IMR-90 (cell line): ENCODE data around the gene KIF6. TPM values are rescaled to one million over a fixed set of nuclear protein-coding genes. Genes with fewer than 3 reads are reported as not detected.

ENCODE experiments used
- ATAC-seq: fragments of 200-7000 bp; cut with Tn5 transposase; 2 replicates; pipeline ENCODE4 v1.9.1; 2020; ENCODE audit warnings: low read depth, mild to moderate bottlenecking, moderate library complexity
- BruUV-seq: library from RNA; stranded (reverse); fragments of 400-500 nt; replicated peaks from 2 replicates; lab custom pipeline; 2021; lab: Mats Ljungman, UMichigan
- CTCF ChIA-PET: fragments of 300-600 bp; formaldehyde crosslinking; extraction: SDS; loops from one replicate; lab custom pipeline; 2021; ENCODE audit warnings: antibody characterized with exemption; lab: Yijun Ruan, JAX
- POLR2A ChIA-PET: fragments of 300-600 bp; sonication (Branson Sonifier 250); formaldehyde crosslinking; loops from one replicate; lab custom pipeline; 2022; ENCODE audit warnings: antibody characterized with exemption; ENCODE audit not compliant: unreplicated experiment; lab: Charles Lee
- DNase-seq: peaks from one replicate; pipeline ENCODE4 v3.0.0; 2013
- H2AFZ ChIP-seq: replicated peaks from 2 replicates; pipeline ENCODE3; 2013; ENCODE audit warnings: low read length, mild to moderate bottlenecking; ENCODE audit not compliant: poor library complexity
- H2AK5ac ChIP-seq: 2 replicates; pipeline ENCODE4 v1.6.1; 2013; ENCODE audit warnings: low read depth, low read length, inconsistent platforms
- H2AK9ac ChIP-seq: replicated peaks from 2 replicates; pipeline ENCODE3; 2013; ENCODE audit warnings: mild to moderate bottlenecking, low read depth, low read length, moderate library complexity; ENCODE audit not compliant: poor library complexity
- H2BK120ac ChIP-seq: 2 replicates; pipeline ENCODE4 v1.6.1; 2013; ENCODE audit warnings: low read depth, low read length, inconsistent platforms
- H2BK15ac ChIP-seq: 3 replicates; pipeline ENCODE4 v1.6.1; 2013; ENCODE audit warnings: low read depth, low read length, inconsistent platforms
- H2BK20ac ChIP-seq: 2 replicates; pipeline ENCODE4 v1.6.1; 2013; ENCODE audit warnings: low read depth, mild to moderate bottlenecking, inconsistent platforms, low read length, moderate library complexity
- H2BK5ac ChIP-seq: 2 replicates; pipeline ENCODE4 v1.6.1; 2013; ENCODE audit warnings: mild to moderate bottlenecking, low read depth, low read length, inconsistent platforms; ENCODE audit not compliant: poor library complexity, severe bottlenecking
- H3K14ac ChIP-seq: replicated peaks from 2 replicates; pipeline ENCODE4 v1.6.1; 2013; ENCODE audit warnings: low read depth, low read length, inconsistent platforms
- H3K18ac ChIP-seq: 2 replicates; pipeline ENCODE4 v1.6.1; 2013; ENCODE audit warnings: low read depth, low read length, control low read depth
- H3K23ac ChIP-seq: 2 replicates; pipeline ENCODE4 v1.6.1; 2013; ENCODE audit warnings: low read depth, low read length, inconsistent platforms
- H3K27ac ChIP-seq: 2 replicates; pipeline ENCODE4 v1.5.1; 2013; ENCODE audit warnings: mild to moderate bottlenecking, control low read depth, low read length; ENCODE audit not compliant: insufficient read depth
- H3K27me3 ChIP-seq: 2 replicates; pipeline ENCODE4 v1.6.1; 2013; ENCODE audit warnings: low read length; ENCODE audit not compliant: control insufficient read depth, insufficient read depth
- H3K36me3 ChIP-seq: 2 replicates; pipeline ENCODE4 v1.6.1; 2013; ENCODE audit warnings: low read length, mixed read lengths; ENCODE audit not compliant: control insufficient read depth, insufficient read depth
- H3K4ac ChIP-seq: 2 replicates; pipeline ENCODE4 v1.6.1; 2013; ENCODE audit warnings: low read depth, low read length, inconsistent platforms
- H3K4me1 ChIP-seq: 2 replicates; pipeline ENCODE4 v1.6.1; 2013; ENCODE audit warnings: low read length, mixed read lengths; ENCODE audit not compliant: control insufficient read depth, insufficient read depth
- H3K4me2 ChIP-seq: 2 replicates; pipeline ENCODE4 v1.6.1; 2013; ENCODE audit warnings: low read depth, mild to moderate bottlenecking, control low read depth, low read length, moderate library complexity
- H3K4me3 ChIP-seq: 2 replicates; pipeline ENCODE4 v1.5.1; 2013; ENCODE audit warnings: low read depth, mild to moderate bottlenecking, control low read depth, low read length, moderate library complexity; ENCODE audit not compliant: insufficient read depth
- H3K56ac ChIP-seq: 2 replicates; pipeline ENCODE4 v1.6.1; 2013; ENCODE audit warnings: low read length, inconsistent platforms; ENCODE audit not compliant: insufficient read depth; ENCODE audit errors: extremely low read depth
- H3K79me1 ChIP-seq, 2 experiments: 2 replicates each; pipeline ENCODE4 v1.6.1; 2013; ENCODE audit warnings: low read length in 2 of 2, inconsistent platforms in 1 of 2, low read depth in 1 of 2
- H3K9ac ChIP-seq: 2 replicates; pipeline ENCODE4 v1.6.1; 2013; ENCODE audit warnings: low read depth, low read length, control low read depth
- H3K9me1 ChIP-seq: 2 replicates; pipeline ENCODE4 v1.6.1; 2013; ENCODE audit warnings: low read length, inconsistent platforms; ENCODE audit not compliant: insufficient read depth
- H3K9me3 ChIP-seq: 2 replicates; pipeline ENCODE4 v1.6.1; 2013; ENCODE audit warnings: low read length; ENCODE audit not compliant: control insufficient read depth, insufficient read depth
- H4K20me1 ChIP-seq: 2 replicates; pipeline ENCODE4 v1.6.1; 2013; ENCODE audit warnings: low read length, inconsistent platforms; ENCODE audit not compliant: insufficient read depth
- H4K5ac ChIP-seq: 2 replicates; pipeline ENCODE4 v1.6.1; 2013; ENCODE audit warnings: mild to moderate bottlenecking, low read depth, low read length, control low read depth
- H4K8ac ChIP-seq, 2 experiments: 2 replicates each; pipeline ENCODE4 v1.6.1; 2013; ENCODE audit warnings: low read depth in 2 of 2, low read length in 2 of 2, control low read depth in 1 of 2, inconsistent platforms in 1 of 2
- H4K91ac ChIP-seq: 2 replicates; pipeline ENCODE4 v1.6.1; 2013; ENCODE audit warnings: low read depth, low read length, inconsistent platforms; ENCODE audit not compliant: insufficient read depth
- BHLHE40 ChIP-seq: fragments of 150-350 bp; IDR thresholded peaks from 2 replicates; pipeline ENCODE4 v1.6.1; 2016; ENCODE audit warnings: mild to moderate bottlenecking, low read depth, low read length
- CEBPB ChIP-seq: IDR thresholded peaks from 2 replicates; pipeline ENCODE4 v1.6.1; 2012; ENCODE audit warnings: low read depth, low read length, improper control_type of control experiment
- CHD1 ChIP-seq: IDR thresholded peaks from 2 replicates; pipeline ENCODE4 v1.6.1; 2012; ENCODE audit warnings: low read depth, low read length, improper control_type of control experiment
- FOS ChIP-seq: fragments of 150-350 bp; IDR thresholded peaks from 2 replicates; pipeline ENCODE4 v1.6.1; 2016; ENCODE audit warnings: low read depth, low read length
- MAFK ChIP-seq: IDR thresholded peaks from 2 replicates; pipeline ENCODE4 v1.6.1; 2012; ENCODE audit warnings: low read depth, low read length, improper control_type of control experiment
- MAZ ChIP-seq: IDR thresholded peaks from 2 replicates; pipeline ENCODE4 v1.6.1; 2012; ENCODE audit warnings: low read depth, mild to moderate bottlenecking, low read length, improper control_type of control experiment, moderate library complexity, borderline replicate concordance
- MXI1 ChIP-seq: IDR thresholded peaks from 2 replicates; pipeline ENCODE4 v1.6.1; 2012; ENCODE audit warnings: low read depth, mild to moderate bottlenecking, low read length, moderate library complexity, borderline replicate concordance
- NFE2L2 ChIP-seq: fragments of 150-350 bp; IDR thresholded peaks from 2 replicates; pipeline ENCODE4 v1.6.1; 2016; ENCODE audit warnings: low read depth, mild to moderate bottlenecking, low read length
- POLR2A ChIP-seq: IDR thresholded peaks from 2 replicates; pipeline ENCODE4 v1.6.1; 2012; ENCODE audit warnings: mild to moderate bottlenecking, low read depth, low read length
- RAD21 ChIP-seq: IDR thresholded peaks from 2 replicates; pipeline ENCODE4 v1.6.1; 2012; ENCODE audit warnings: low read length, improper control_type of control experiment
- RCOR1 ChIP-seq: IDR thresholded peaks from 2 replicates; pipeline ENCODE4 v1.6.1; 2012; ENCODE audit warnings: mild to moderate bottlenecking, low read length, improper control_type of control experiment; ENCODE audit not compliant: insufficient replicate concordance
- RFX5 ChIP-seq: IDR thresholded peaks from 2 replicates; pipeline ENCODE4 v1.8.0; 2012; ENCODE audit warnings: low read depth, mild to moderate bottlenecking, low read length, moderate library complexity
- SMC3 ChIP-seq: fragments of 150-350 bp; IDR thresholded peaks from 2 replicates; pipeline ENCODE4 v1.6.1; 2016; ENCODE audit warnings: low read depth, mild to moderate bottlenecking, antibody characterized with exemption, low read length, moderate library complexity
- WGBS, 2 experiments: methylation state at CpG; one replicate each; pipeline versions ENCODE4 v1.1.5 to v1.1.7; 2013; ENCODE audit warnings: missing lambda C conversion rate in 2 of 2; ENCODE audit not compliant: insufficient read length in 1 of 2; ENCODE audit errors: extremely low coverage in 2 of 2; 5-methylcytosine and 5-hydroxymethylcytosine counted together
- dilution Hi-C: fragments of 300-500 bp; cut with HindIII; formaldehyde crosslinking; loops from one replicate; pipeline ENCODE4 v1.14.3; 2018; ENCODE audit warnings: low sequenced_read_pairs; ENCODE audit not compliant: unreplicated experiment
- in situ Hi-C: fragments of 300-500 bp; cut with MboI; formaldehyde crosslinking; loops from 3 replicates; pipeline ENCODE4 v1.14.3; 2019; ENCODE audit warnings: low sequenced_read_pairs, inconsistent platforms, mixed read lengths
- intact Hi-C: fragments of 100-400 bp; cut with micrococcal nuclease; formaldehyde crosslinking; loops from 2 replicates; pipeline ENCODE4 v1.10.0; 2022
- polyA plus RNA-seq, 3 experiments: library from polyadenylated mRNA; depleted of rRNA; stranded (reverse); fragments of >200 nt; gene quantifications; 2 replicates each; pipeline ENCODE4 v1.2.3, GENCODE V29; 2012; ENCODE audit warnings: low replicate concordance in 1 of 3
- total RNA-seq: library from RNA; depleted of rRNA; stranded (reverse); fragments of >200 nt; gene quantifications from 2 replicates; pipeline ENCODE4 v1.2.3, GENCODE V29; 2012
- TF ChIP-seq, protein P1 (sequence below): fragments of 150-350 bp; IDR thresholded peaks from 2 replicates; pipeline ENCODE4 v1.6.1; 2016; ENCODE audit warnings: low read depth, mild to moderate bottlenecking, low read length, moderate library complexity, borderline replicate concordance
- TF ChIP-seq, protein P2 (sequence below): conservative IDR thresholded peaks from 2 replicates; pipeline ENCODE4 v1.5.1; 2012; ENCODE audit warnings: mild to moderate bottlenecking, low read depth, low read length, improper control_type of control experiment
- TF ChIP-seq, protein P3 (sequence below): fragments of 150-350 bp; IDR thresholded peaks from 2 replicates; pipeline ENCODE4 v1.6.1; 2017; ENCODE audit warnings: mild to moderate bottlenecking, antibody characterized with exemption, low read length, low read depth

Gene KIF6
- total and polyA plus RNA-seq, 2 of the 4 experiments (the other 2 are of a cell fraction) = under 0.01 to 0.10 TPM

DNA sequence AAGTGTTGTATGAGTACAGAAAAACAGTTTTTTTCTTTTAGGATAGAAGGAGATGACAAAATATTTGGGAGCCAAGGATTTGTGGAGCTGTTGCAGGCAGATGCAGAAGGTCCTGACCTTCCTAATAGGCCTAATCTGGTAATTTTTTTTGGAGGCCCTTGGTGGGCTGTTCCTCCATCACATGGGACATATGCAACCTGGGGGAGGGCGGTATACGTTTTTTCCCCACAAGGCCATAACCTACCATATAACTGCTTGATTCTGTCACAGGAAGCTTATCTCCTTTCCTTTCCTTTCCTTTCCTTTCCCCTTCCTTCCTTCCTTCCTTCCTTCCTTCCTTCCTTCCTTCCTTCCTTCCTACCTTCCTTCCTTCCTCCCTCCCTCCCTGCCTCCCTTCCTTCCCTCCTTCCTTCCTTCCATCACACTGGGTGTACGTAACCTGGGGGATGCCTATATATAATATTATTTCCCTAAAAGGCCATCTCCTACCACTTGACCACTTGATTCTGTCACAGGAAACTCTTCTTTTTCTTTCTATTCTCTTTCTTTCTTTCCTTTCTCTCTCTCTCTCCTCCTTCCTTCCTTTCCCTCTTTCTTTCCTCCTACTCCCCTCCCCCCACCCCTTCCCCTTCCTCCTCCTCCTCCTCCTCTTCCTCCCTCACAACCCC lies 217.7 kb downstream of the KIF6 start:
- Histone ChIP-seq H2AK9ac (no peak overlapping the region), H3K9me3 (peaks cover 5% of the 10 kb centered on the region; the same call in 1 of the 2 replicates), H3K23ac (no peak overlapping the region), H3K79me1 (no peaks in the 10 kb centered on the region), H4K5ac (no peak overlapping the region), H2BK20ac (no peak overlapping the region), H4K91ac (no peak overlapping the region), H4K20me1 (no peaks in the 10 kb centered on the region), H2BK15ac (no peak overlapping the region), H2BK120ac (no peak overlapping the region), H4K8ac (no peak overlapping the region), H3K56ac (no peak overlapping the region), H3K9me1 (no peaks in the 10 kb centered on the region), H3K14ac (no peak overlapping the region), H2BK5ac (no peak overlapping the region), H2AFZ (no peak overlapping the region), H3K4ac (no peak overlapping the region), H3K9ac (no peak overlapping the region), H3K4me3 (no peak overlapping the region), H3K4me1 (no peaks in the 10 kb centered on the region), H3K18ac (no peak overlapping the region), H3K27ac (no peak overlapping the region), H3K4me2 (no peak overlapping the region), H2AK5ac (no peak overlapping the region), H3K36me3 (no peaks in the 10 kb centered on the region), H3K27me3 (no peaks in the 10 kb centered on the region)
- ATAC-seq (no peak), DNase-seq (no peak)
- TF ChIP-seq BHLHE40 (no peak), MAFK (no peak), POLR2A (no peak), MAZ (no peak), NFE2L2 (no peak), MXI1 (no peak), FOS (no peak), SMC3 (no peak), RCOR1 (no peak), CHD1 (no peak), RFX5 (no peak), RAD21 (no peak), CEBPB (no peak)
- TF ChIP-seq, protein P1, sequence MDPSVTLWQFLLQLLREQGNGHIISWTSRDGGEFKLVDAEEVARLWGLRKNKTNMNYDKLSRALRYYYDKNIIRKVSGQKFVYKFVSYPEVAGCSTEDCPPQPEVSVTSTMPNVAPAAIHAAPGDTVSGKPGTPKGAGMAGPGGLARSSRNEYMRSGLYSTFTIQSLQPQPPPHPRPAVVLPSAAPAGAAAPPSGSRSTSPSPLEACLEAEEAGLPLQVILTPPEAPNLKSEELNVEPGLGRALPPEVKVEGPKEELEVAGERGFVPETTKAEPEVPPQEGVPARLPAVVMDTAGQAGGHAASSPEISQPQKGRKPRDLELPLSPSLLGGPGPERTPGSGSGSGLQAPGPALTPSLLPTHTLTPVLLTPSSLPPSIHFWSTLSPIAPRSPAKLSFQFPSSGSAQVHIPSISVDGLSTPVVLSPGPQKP = no peak
- TF ChIP-seq, protein P2, sequence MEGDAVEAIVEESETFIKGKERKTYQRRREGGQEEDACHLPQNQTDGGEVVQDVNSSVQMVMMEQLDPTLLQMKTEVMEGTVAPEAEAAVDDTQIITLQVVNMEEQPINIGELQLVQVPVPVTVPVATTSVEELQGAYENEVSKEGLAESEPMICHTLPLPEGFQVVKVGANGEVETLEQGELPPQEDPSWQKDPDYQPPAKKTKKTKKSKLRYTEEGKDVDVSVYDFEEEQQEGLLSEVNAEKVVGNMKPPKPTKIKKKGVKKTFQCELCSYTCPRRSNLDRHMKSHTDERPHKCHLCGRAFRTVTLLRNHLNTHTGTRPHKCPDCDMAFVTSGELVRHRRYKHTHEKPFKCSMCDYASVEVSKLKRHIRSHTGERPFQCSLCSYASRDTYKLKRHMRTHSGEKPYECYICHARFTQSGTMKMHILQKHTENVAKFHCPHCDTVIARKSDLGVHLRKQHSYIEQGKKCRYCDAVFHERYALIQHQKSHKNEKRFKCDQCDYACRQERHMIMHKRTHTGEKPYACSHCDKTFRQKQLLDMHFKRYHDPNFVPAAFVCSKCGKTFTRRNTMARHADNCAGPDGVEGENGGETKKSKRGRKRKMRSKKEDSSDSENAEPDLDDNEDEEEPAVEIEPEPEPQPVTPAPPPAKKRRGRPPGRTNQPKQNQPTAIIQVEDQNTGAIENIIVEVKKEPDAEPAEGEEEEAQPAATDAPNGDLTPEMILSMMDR = no peak
- TF ChIP-seq, protein P3, sequence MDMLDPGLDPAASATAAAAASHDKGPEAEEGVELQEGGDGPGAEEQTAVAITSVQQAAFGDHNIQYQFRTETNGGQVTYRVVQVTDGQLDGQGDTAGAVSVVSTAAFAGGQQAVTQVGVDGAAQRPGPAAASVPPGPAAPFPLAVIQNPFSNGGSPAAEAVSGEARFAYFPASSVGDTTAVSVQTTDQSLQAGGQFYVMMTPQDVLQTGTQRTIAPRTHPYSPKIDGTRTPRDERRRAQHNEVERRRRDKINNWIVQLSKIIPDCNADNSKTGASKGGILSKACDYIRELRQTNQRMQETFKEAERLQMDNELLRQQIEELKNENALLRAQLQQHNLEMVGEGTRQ = no peak
- BruUV-seq = no TSS peak
- dilution Hi-C loops = no loop called here
- in situ Hi-C loops = no loop called here
- POLR2A ChIA-PET = no interaction called here
- CTCF ChIA-PET = no interaction called here
- intact Hi-C loops = no loop called here
- WGBS, 2 experiments = no CpG with 5 or more reads among the region's 3 CpGs
